CD4-positive, alpha-beta memory T cell (primary cell): Measurements from ENCODE around the gene PLCD3. TPM values are rescaled to one million over a fixed set of nuclear protein-coding genes. Genes with fewer than 3 reads are reported as not detected.

Experiments used
- CTCF ChIA-PET: fragments of 350-600 bp; sonication (Branson Sonifier 250); formaldehyde crosslinking; loops from one replicate; lab custom pipeline; 2021; ENCODE audit warnings: inconsistent platforms; ENCODE audit not compliant: partially characterized antibody; lab: Charles Lee
- POLR2A ChIA-PET: fragments of 350-600 bp; sonication (Branson Sonifier 250); formaldehyde crosslinking; loops from one replicate; lab custom pipeline; 2021; ENCODE audit not compliant: partially characterized antibody; lab: Charles Lee
- DNase-seq, 5 donors: peaks; one replicate each; pipeline versions ENCODE4 v3.0.0 to v3.0.0-alpha.2; 2020 to 2022; ENCODE audit warnings: mixed read lengths in 1 of 5
- H3K27ac ChIP-seq: one replicate; pipeline ENCODE4 v1.7.0; 2013; ENCODE audit warnings: low read depth, low read length
- H3K27me3 ChIP-seq: 2 replicates; pipeline ENCODE4 v1.7.0; 2013; ENCODE audit warnings: mild to moderate bottlenecking, low read length, moderate library complexity; ENCODE audit not compliant: insufficient read depth
- H3K36me3 ChIP-seq: 2 replicates; pipeline ENCODE4 v1.7.0; 2013; ENCODE audit warnings: mild to moderate bottlenecking, low read length, moderate library complexity; ENCODE audit not compliant: insufficient read depth
- H3K4me1 ChIP-seq: 2 replicates; pipeline ENCODE4 v1.7.0; 2013; ENCODE audit warnings: mild to moderate bottlenecking, low read length, moderate library complexity; ENCODE audit not compliant: insufficient read depth
- H3K4me3 ChIP-seq, 2 donors: one replicate each; pipeline ENCODE4 v1.7.0; 2013; ENCODE audit warnings: low read length in 2 of 2, mild to moderate bottlenecking in 1 of 2
- H3K9me3 ChIP-seq, 2 donors: one replicate each; pipeline ENCODE4 v1.7.0; 2013; ENCODE audit warnings: low read length in 2 of 2, control low read depth in 1 of 2; ENCODE audit not compliant: control insufficient read depth in 1 of 2
- H3K27ac Mint-ChIP-seq, 7 donors: one replicate each; pipeline ENCODE4 v1.8.0; 2020 to 2021; ENCODE audit warnings: mixed read lengths in 7 of 7, mild to moderate bottlenecking in 6 of 7, inconsistent platforms in 3 of 7, moderate library complexity in 3 of 7
- H3K27me3 Mint-ChIP-seq, 2 donors: one replicate each; pipeline ENCODE4 v1.8.0; 2020 to 2021; ENCODE audit warnings: mixed read lengths in 2 of 2
- H3K36me3 Mint-ChIP-seq, 2 donors: one replicate each; pipeline ENCODE4 v1.8.0; 2020 to 2021; ENCODE audit warnings: mixed read lengths in 2 of 2, inconsistent platforms in 1 of 2, mild to moderate bottlenecking in 1 of 2
- H3K4me1 Mint-ChIP-seq, 4 donors: one replicate each; pipeline ENCODE4 v1.8.0; 2020 to 2021; ENCODE audit warnings: mixed read lengths in 4 of 4, mild to moderate bottlenecking in 1 of 4
- H3K4me3 Mint-ChIP-seq, 8 donors: one replicate each; pipeline ENCODE4 v1.8.0; 2020 to 2021; ENCODE audit warnings: mixed read lengths in 8 of 8, mild to moderate bottlenecking in 7 of 8, moderate library complexity in 6 of 8, inconsistent platforms in 3 of 8
- H3K9me3 Mint-ChIP-seq, 8 donors: one replicate each; pipeline ENCODE4 v1.8.0; 2020 to 2021; ENCODE audit warnings: mixed read lengths in 8 of 8, mild to moderate bottlenecking in 5 of 8, inconsistent platforms in 3 of 8, moderate library complexity in 1 of 8
- intact Hi-C: fragments of 100-400 bp; cut with micrococcal nuclease; formaldehyde crosslinking; loops from one replicate; pipeline ENCODE4 v1.15.1; 2023
- polyA plus RNA-seq, 2 donors: library from polyadenylated mRNA; unstranded; fragments of 300-500 nt; fragmentation: Illumina TruSeq; gene quantifications; one replicate each; pipeline ENCODE4 v1.2.3, GENCODE V29; 2021
- total RNA-seq, 2 experiments: library from RNA; stranded (reverse); gene quantifications; one replicate each; pipeline ENCODE4 v1.2.3, GENCODE V29; 2021

PLCD3 gene
- total and polyA plus RNA-seq, 4 experiments from 2014 or later: 0.30 to 6.0 (median 2.3) TPM

DNA sequence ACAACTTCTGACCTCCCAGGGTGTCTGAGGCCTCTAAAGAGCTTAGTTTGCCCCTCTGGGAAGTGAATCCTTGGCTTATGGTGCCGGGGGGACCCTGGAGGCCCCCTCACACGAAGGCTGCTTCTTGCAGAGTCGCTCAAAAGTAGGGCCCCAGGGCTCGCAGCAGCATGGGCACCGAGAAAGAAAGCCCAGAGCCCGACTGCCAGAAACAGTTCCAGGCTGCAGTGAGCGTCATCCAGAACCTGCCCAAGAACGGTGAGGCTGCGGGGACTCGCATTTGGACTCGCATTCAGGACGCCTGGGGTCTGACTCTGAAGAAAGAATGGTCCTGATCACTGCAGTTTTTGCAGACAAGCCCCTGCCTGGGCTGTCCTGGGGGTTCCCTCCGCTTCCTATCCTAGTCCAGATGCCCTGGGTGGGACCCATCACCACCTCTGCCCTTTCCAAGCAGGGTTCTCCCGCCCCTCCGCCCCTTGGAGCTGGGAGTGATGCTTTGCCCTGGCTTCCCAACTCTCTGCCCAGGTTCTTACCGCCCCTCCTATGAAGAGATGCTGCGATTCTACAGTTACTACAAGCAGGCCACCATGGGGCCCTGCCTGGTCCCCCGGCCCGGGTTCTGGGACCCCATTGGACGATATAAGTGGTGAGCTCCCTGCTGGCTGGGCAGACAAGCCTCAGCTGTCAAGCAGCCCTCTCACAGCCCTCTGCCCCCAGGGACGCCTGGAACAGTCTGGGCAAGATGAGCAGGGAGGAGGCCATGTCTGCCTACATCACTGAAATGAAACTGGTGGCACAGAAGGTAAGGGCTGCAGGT is 3.9 kb upstream of the PLCD3 start:
- H3K27me3 ChIP-seq: no peaks in the 10 kb centered on the region
- POLR2A ChIA-PET: interaction anchor here (0.6 to 9.3 kb wide), 18 partner anchors 8 to 237 kb away, joined by 3 to 243 read pairs (median 5); partner anchors contain the start of genes EFTUD2, FMNL1, HEXIM1 and HEXIM2
- peak overlapping the region; percentile 90 to 92 for H3K4me3 ChIP-seq
- no peaks in the 10 kb centered on the region for H3K9me3 ChIP-seq
- H3K4me1 ChIP-seq: peaks cover 29% of the 10 kb centered on the region
- no peaks in the 10 kb centered on the region for H3K36me3 ChIP-seq
- Mint-ChIP-seq H3K36me3 (peaks cover 0 to 10% of the 10 kb centered on the region in 2 donors), H3K27ac (peak overlapping the region; percentile 86 to 94 (median 91)), H3K4me1 (peaks cover 13 to 44% (median 21%) of the 10 kb centered on the region in 4 donors), H3K9me3 (no peaks in the 10 kb centered on the region), H3K27me3 (no peaks in the 10 kb centered on the region), H3K4me3 (peak overlapping the region; percentile 84 to 94 (median 90))
- intact Hi-C loops: loop anchor here (1.0 kb wide), 4 partner anchors 12 to 62 kb away; partner anchors contain the start of genes HEXIM1 and HEXIM2
- H3K27ac ChIP-seq: peak overlapping the region; percentile 70
- DNase-seq: peak in 2 of 5 donors; percentile 12 to 36
- CTCF ChIA-PET: interaction anchor here (0.6 to 14.3 kb wide), 55 partner anchors 11 to 361 kb away, joined by 3 to 552 read pairs (median 5); partner anchors contain the start of genes FMNL1, HEXIM1, HEXIM2 and MAP3K14

DNA sequence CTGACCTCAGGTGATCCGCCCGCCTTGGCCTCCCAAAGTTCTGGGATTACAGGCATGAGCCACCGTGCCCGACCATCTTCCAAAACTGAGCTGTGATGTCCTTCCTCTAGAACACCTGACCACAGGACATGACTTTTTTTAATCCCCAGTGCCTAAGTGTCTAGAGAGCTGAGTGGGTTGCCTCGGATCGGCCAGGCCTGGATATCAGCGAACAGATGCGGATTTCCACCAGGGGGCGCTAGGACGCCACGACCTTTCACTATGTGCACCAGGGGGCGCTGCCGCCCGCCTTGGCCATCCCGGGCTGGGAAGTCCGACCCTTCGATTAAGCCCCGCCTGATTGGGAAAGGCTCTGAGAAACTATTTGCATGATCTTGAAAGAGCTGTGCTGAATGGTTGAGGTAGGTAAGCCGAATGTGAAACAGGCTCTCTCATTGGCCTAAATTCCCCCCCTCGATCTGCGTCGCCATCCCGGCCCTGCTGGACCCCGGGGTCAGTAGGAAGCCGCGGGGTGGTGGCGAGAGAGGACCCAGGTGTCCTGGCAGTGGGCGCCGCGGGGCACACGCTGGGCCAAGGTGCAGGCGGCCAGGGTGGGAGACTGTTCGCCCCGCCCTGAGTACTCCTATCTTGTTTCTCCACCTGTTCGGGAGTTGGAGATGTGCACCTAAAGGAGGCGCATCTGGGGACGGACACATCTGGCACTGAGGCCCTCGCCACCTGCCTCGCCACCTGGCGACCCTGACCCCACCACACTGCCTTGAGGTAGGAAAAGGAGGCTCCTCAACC is 3.1 kb upstream of the PLCD3 start, which contains the start of gene ACBD4:
TSS of gene ACBD4 (plus strand) at position 496 of the 786 bp plus-strand sequence. CDS start 458 bp downstream, outside the sequence.
- peak within 1 kb of the TSS; percentile 90 to 92 for H3K4me3 ChIP-seq
- no peaks in the 10 kb centered on the region for H3K9me3 ChIP-seq
- Mint-ChIP-seq H3K27me3 (no peaks in the 10 kb centered on the region), H3K4me1 (peaks cover 9 to 37% (median 16%) of the 10 kb centered on the region in 4 donors), H3K27ac (peak within 1 kb of the TSS; percentile 86 to 94 (median 91)), H3K4me3 (peak within 1 kb of the TSS; percentile 84 to 94 (median 90)), H3K9me3 (no peaks in the 10 kb centered on the region), H3K36me3 (peaks cover 0 to 10% of the 10 kb centered on the region in 2 donors)
- no peaks in the 10 kb centered on the region for H3K36me3 ChIP-seq
- POLR2A ChIA-PET: interaction anchor here (0.5 to 9.3 kb wide), 20 partner anchors 9 to 236 kb away, joined by 3 to 243 read pairs (median 5); partner anchors contain the start of genes EFTUD2, FMNL1, HEXIM1 and HEXIM2
- peak; percentile 96 to 97 (median 97) for DNase-seq
- peak within 1 kb of the TSS; percentile 70 for H3K27ac ChIP-seq
- H3K27me3 ChIP-seq: no peaks in the 10 kb centered on the region
- intact Hi-C loops: loop anchor here (1.0 kb wide), 4 partner anchors 13 to 63 kb away; partner anchors contain the start of genes HEXIM1 and HEXIM2
- CTCF ChIA-PET: interaction anchor here (0.6 to 14.3 kb wide), 58 partner anchors 10 to 603 kb away, joined by 3 to 552 read pairs (median 4); partner anchors contain the start of genes FMNL1, HEXIM1, HEXIM2 and MAP3K14
- peaks cover 25% of the 10 kb centered on the region for H3K4me1 ChIP-seq

DNA sequence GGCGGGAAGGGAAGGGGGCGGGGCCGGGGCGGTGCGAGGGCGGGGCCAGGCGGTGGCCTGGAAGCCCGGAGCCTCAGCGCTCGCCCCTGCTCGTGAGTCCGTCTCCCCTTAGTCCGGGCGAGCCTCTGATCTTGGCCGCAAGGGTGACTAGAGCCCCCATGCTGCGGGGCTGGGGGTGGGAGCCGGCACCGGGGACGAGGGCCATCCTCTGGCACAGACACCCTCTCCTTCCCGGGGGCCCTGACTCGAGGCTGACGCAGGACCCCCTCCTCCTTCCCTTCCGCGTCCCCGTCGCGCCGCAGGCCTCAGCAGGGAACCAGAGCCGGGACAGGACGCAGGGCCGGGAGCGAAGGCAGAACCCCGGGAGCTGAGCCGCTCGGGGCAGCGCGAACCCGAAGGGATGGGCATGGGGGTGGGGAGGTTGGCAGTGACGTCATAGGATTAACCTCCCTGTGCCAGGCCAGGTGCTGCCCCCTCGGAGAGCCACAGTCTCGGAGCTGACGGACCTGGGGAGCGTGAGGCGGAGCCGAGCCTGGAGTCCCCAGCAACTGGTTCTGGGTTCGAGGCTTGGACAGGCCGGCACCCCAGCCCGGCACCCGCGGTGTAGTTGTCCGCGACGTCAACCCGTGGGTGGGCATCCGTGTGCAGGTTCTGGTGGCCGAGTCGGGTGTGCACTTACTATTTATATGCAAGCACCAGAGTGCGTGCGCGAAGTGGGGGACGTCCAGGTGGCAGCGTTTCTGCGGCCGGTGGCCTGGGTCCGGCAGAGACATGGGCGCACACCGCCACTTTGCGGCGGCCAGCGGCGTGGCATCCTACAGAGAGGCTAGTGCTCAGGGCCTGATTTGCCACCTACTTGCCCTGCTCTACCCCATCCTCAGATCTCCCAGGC is 503 bp upstream of the PLCD3 start:
- peaks cover 9 to 37% (median 16%) of the 10 kb centered on the region in 4 donors for H3K4me1 Mint-ChIP-seq
- intact Hi-C loops: loop anchor here (1.0 to 2.0 kb wide), 3 partner anchors 72 to 358 kb away; partner anchors contain the start of gene NMT1
- peaks cover 25% of the 10 kb centered on the region for H3K4me1 ChIP-seq
- H3K4me3 Mint-ChIP-seq: peak overlapping the region; percentile 89 to 93 (median 92)
- H3K4me3 ChIP-seq: peak overlapping the region; percentile 65 to 86
- ChIA-PET POLR2A (interaction anchor here (0.6 to 9.3 kb wide), 4 partner anchors 17 to 284 kb away, joined by 3 to 243 read pairs (median 4); partner anchors contain the start of genes HEXIM1, HEXIM2 and NMT1), CTCF (interaction anchor here (1.1 to 14.3 kb wide), 6 partner anchors 21 to 65 kb away, joined by 3 to 552 read pairs (median 6); partner anchors contain the start of genes HEXIM1 and HEXIM2)
- H3K27me3 Mint-ChIP-seq: no peaks in the 10 kb centered on the region
- H3K27me3 ChIP-seq: no peaks in the 10 kb centered on the region
- H3K9me3 ChIP-seq: no peaks in the 10 kb centered on the region
- H3K36me3 Mint-ChIP-seq: peaks cover 0 to 7% of the 10 kb centered on the region in 2 donors
- no peaks in the 10 kb centered on the region for H3K9me3 Mint-ChIP-seq
- peak; percentile 75 to 81 (median 75) for DNase-seq
- peak overlapping the region; percentile 80 to 96 (median 95) for H3K27ac Mint-ChIP-seq
- no peaks in the 10 kb centered on the region for H3K36me3 ChIP-seq
- H3K27ac ChIP-seq: peak overlapping the region; percentile 92

DNA sequence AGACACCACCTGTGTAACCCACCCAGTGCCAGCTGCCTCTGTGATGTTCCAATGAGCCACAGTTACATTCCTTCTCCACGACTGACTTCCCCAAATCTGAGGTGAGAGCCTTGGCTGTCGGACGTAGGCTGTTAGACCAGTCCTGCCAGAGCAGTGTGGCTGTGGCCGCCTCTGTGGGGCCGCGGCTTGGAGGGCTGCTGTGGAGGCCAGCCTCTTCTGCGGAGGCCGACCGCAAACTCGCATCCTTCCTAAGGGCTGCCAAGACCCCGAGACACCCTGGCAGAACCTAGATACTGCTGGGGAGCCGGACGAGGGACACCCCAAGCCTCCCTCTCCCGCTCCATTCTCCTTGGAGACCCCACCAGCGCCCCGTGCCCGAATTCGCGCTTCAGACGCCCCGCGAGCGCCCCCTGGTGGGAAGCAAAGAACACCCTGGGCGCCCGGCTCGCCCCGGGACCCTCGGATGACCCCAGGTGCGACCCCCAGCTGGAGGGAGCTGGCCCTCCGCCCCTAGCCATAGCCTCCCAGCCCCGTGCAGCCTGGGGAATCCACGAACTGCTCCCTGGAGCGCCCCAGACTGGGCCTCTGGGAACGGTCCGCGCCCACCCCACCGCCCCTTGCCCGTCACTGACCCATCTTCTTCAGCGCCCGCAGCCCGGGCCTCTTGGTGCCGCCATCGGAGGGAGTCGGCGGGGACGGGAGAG is 547 bp downstream of the PLCD3 start:
- no peaks in the 10 kb centered on the region for H3K9me3 ChIP-seq
- DNase-seq: peak in 4 of 5 donors; percentile 34 to 53 (median 40)
- H3K36me3 Mint-ChIP-seq: peaks cover 0 to 7% of the 10 kb centered on the region in 2 donors
- H3K36me3 ChIP-seq: no peaks in the 10 kb centered on the region
- H3K4me1 ChIP-seq: peaks cover 21% of the 10 kb centered on the region
- no peaks in the 10 kb centered on the region for H3K9me3 Mint-ChIP-seq
- CTCF ChIA-PET: interaction anchor here (8.7 to 14.3 kb wide), 2 partner anchors 22 to 66 kb away, joined by 300 to 552 read pairs; partner anchors contain the start of genes HEXIM1 and HEXIM2
- H3K4me3 ChIP-seq: peak overlapping the region in 1 of 2 donors; percentile 65
- peak overlapping the region in 3 of 7 donors; percentile 7 to 29 (median 18) for H3K27ac Mint-ChIP-seq
- no peaks in the 10 kb centered on the region for H3K27me3 ChIP-seq
- intact Hi-C loops: loop anchor here (1.0 to 2.0 kb wide), 3 partner anchors 70 to 356 kb away; partner anchors contain the start of gene NMT1
- peak overlapping the region; percentile 53 to 78 (median 64) for H3K4me3 Mint-ChIP-seq
- no peaks in the 10 kb centered on the region for H3K27me3 Mint-ChIP-seq
- H3K27ac ChIP-seq: peak overlapping the region; percentile 92
- peaks cover 9 to 32% (median 16%) of the 10 kb centered on the region in 4 donors for H3K4me1 Mint-ChIP-seq
- POLR2A ChIA-PET: interaction anchor here (0.7 to 9.3 kb wide), 3 partner anchors 18 to 81 kb away, joined by 3 to 243 read pairs (median 3); partner anchors contain the start of genes HEXIM1 and NMT1

DNA sequence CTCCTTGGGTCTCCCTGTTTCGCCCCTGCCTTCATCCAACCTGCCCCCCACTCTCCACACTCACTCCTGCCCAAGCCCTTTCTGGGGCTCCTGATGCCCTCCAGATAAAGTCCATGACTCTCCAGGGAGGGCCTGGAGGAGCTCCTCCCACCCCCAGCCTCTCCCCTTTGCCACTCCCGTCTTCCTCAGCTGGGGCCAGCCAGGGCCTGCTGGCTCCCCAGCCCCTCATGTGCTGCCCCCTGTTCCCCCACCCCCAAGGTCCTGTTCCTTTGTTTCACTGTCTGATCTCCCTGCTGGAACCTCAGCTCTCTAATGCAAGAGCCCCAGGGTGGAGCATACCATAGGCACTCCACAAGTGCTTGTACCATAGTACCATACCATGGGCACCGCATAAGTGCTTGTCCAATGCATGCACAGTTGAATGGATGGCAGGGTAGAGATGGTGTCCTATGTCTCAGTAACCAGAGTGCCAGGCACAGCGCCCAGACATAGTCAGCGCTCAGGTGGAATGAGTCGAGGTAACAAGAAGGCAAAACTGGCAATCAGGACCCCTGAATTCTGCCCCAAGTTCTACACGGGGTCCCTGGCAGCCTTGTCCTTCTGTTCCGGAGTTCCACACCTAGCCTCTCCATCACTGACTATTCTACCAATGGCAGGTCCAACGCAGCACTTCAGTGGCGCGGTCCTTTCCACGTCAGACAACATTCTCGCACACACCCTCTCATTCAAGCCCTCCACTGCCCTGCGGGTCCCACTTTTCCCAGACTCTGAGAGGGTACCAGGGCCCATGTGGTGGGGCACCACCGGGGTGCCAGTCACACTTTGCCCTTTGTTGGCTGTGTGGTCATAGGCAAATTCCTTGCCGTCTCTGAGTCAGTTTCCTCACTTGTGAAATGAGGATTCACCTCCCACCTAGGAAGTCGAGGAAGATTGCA is 1.4 kb downstream of the PLCD3 start:
- Histone ChIP-seq H3K4me3 (no peak overlapping the region), H3K4me1 (peaks cover 12% of the 10 kb centered on the region), H3K27ac (no peak overlapping the region), H3K27me3 (no peaks in the 10 kb centered on the region), H3K9me3 (no peaks in the 10 kb centered on the region), H3K36me3 (no peaks in the 10 kb centered on the region)
- H3K4me1 Mint-ChIP-seq: peaks cover 6 to 23% (median 10%) of the 10 kb centered on the region in 4 donors
- peaks cover 0 to 7% of the 10 kb centered on the region in 2 donors for H3K36me3 Mint-ChIP-seq
- ChIA-PET CTCF (interaction anchor here (1.1 to 14.3 kb wide), 3 partner anchors 23 to 266 kb away, joined by 3 to 552 read pairs (median 300); partner anchors contain the start of genes HEXIM1 and HEXIM2), POLR2A (interaction anchor here (0.7 to 9.3 kb wide), 4 partner anchors 18 to 80 kb away, joined by 3 to 243 read pairs (median 3); partner anchors contain the start of genes HEXIM1 and NMT1)
- no peaks in the 10 kb centered on the region for H3K27me3 Mint-ChIP-seq
- intact Hi-C loops: no loop called here
- peak overlapping the region in 5 of 7 donors; percentile 6 to 77 (median 22) for H3K27ac Mint-ChIP-seq
- no peaks in the 10 kb centered on the region for H3K9me3 Mint-ChIP-seq
- peak in 1 of 5 donors; percentile 25 for DNase-seq
- H3K4me3 Mint-ChIP-seq: peak overlapping the region; percentile 48 to 78 (median 64)
